Ascending aorta (tissue), 2 donors: ENCODE results near the gene SLC23A3. TPM values are rescaled to one million over a fixed set of nuclear protein-coding genes. Genes with fewer than 3 reads are reported as not detected.

Experiments
- DNase-seq, 2 donors: peaks; one replicate each; pipeline ENCODE4 v3.0.0-alpha.2; 2019; ENCODE audit warnings: low spot score in 2 of 2
- H3K27ac ChIP-seq, 2 donors: fragments of 200-600 bp; sonication (generic); one replicate each; pipeline ENCODE4 v1.5.1; 2016 to 2017; ENCODE audit warnings: mild to moderate bottlenecking in 1 of 2
- H3K27me3 ChIP-seq: fragments of 200-600 bp; sonication (generic); one replicate; pipeline ENCODE4 v1.5.1; 2017
- H3K36me3 ChIP-seq, 2 donors: fragments of 200-600 bp; sonication (generic); one replicate each; pipeline ENCODE4 v1.5.1; 2016
- H3K4me1 ChIP-seq, 2 donors: fragments of 200-600 bp; sonication (generic); one replicate each; pipeline ENCODE4 v1.5.1; 2016 to 2017; ENCODE audit warnings: mild to moderate bottlenecking in 1 of 2
- H3K4me3 ChIP-seq, 2 donors: fragments of 200-600 bp; sonication (generic); one replicate each; pipeline ENCODE4 v1.5.1; 2016 to 2017; ENCODE audit warnings: mild to moderate bottlenecking in 1 of 2
- H3K9me3 ChIP-seq, 2 donors: fragments of 200-600 bp; sonication (generic); one replicate each; pipeline ENCODE4 v1.5.1; 2016
- CTCF ChIP-seq, 3 experiments: fragments of 200-600 bp in 2 of 3; fragments of 450-650 bp in 1 of 3; sonication (generic) in 2 of 3; IDR thresholded peaks; one replicate each; pipeline ENCODE4 v1.5.1; 2016 to 2019; ENCODE audit warnings: antibody characterized with exemption in 3 of 3, mild to moderate bottlenecking in 1 of 3, moderate library complexity in 1 of 3
- intact Hi-C: fragments of 100-400 bp; cut with DNase I; formaldehyde crosslinking; loops from one replicate; pipeline ENCODE4 v1.15.1; 2023
- total RNA-seq: library from RNA; depleted of rRNA; stranded (reverse); fragments of >200 nt; gene quantifications from one replicate; pipeline ENCODE4 v1.1.0, GENCODE V29; 2016

Gene SLC23A3
- total RNA-seq, 1 donor from 2014 or later = 14.2 TPM

- peak; percentile 48 to 66 (median 62) for TF ChIP-seq CTCF (IDR thresholded peaks at IDR 0.05)
- Histone ChIP-seq H3K4me3 (no peak overlapping the region), H3K4me1 (peaks cover 0 to 20% of the 10 kb centered on the region in 2 donors), H3K9me3 (no peaks in the 10 kb centered on the region), H3K27me3 (no peaks in the 10 kb centered on the region), H3K36me3 (peaks cover 23 to 32% of the 10 kb centered on the region in 2 donors), H3K27ac (peak overlapping the region; percentile 58 to 69)
- intact Hi-C loops = loop anchor here (1.0 kb wide), 1 partner anchor 127 kb away; no protein-coding TSS in a partner anchor
- peak in 1 of 2 donors; percentile 81 for DNase-seq
Measured at GRCh38 chr2:219171231-219171651, 1.4 kb upstream of the SLC23A3 start.

DNA sequence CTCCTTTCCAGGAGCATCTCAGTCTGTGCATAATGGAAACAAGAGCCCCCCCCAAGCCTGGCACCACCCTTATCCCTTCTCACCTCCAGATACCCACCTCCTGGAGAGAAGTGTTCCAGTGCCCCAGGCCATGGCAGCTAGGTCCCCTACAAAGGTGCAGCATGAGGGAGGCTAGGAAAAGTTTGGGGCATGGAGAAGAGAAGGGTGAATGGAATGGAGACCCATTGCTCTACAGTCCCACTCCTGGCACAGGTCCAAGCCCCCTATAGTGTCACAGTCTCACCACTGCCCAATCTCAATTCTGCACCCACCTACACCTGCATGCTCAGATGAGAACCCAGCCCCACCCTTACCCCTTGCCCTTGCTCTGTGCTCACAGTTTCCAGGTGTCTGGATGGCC lies 897 bp downstream of the SLC23A3 start:
- Histone ChIP-seq H3K4me1 (peaks cover 0 to 9% of the 10 kb centered on the region in 2 donors), H3K9me3 (no peaks in the 10 kb centered on the region), H3K27me3 (no peaks in the 10 kb centered on the region), H3K36me3 (peaks cover 13 to 22% of the 10 kb centered on the region in 2 donors), H3K27ac (no peak overlapping the region), H3K4me3 (no peak overlapping the region)
- DNase-seq = no peak
- no peak for TF ChIP-seq CTCF (IDR thresholded peaks at IDR 0.05)
- intact Hi-C loops = no loop called here

DNA sequence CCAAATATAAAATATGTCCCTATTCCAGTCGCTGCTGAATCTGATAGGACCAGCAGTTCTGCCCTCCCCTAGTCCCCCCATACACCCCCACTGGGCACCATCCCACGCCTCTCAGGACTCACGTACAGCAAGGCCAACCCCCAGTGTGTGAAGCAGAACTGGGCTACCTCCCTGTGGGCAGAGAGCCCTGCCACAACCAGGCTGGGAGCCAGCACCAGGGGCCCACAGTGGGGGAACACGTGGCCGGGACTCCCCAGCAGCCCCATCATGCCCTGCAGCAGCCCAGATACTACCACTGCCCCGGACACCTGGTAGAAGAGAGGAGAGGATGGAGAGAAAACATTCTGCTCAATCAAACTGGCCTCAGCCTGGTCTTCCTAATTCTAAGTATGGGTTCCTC lies 1.3 kb downstream of the SLC23A3 start:
- Histone ChIP-seq H3K27ac (no peak overlapping the region), H3K9me3 (no peaks in the 10 kb centered on the region), H3K4me1 (peaks cover 0 to 9% of the 10 kb centered on the region in 2 donors), H3K27me3 (no peaks in the 10 kb centered on the region), H3K36me3 (peaks cover 11 to 18% of the 10 kb centered on the region in 2 donors), H3K4me3 (no peak overlapping the region)
- DNase-seq = no peak
- intact Hi-C loops = no loop called here
- no peak for TF ChIP-seq CTCF (IDR thresholded peaks at IDR 0.05)

DNA sequence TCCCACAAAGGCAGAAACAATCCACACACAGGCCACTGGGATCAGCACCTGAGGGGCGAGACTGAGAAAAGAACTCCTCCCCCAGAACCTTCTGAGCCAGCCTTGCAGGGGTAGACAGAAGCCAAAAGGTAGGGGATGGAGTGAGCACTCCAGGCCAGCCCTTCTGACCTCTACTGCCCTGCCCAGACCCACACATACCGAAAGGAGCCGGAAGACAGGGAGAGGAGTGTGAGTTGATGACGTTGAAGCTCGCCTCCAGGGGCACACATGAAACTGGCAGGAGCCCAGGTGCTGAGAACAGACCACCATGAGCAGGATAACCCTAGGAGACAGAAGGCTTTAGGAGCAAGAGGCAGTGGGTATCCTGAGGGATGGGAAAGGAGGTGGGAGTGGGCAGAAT lies 1.8 kb downstream of the SLC23A3 start:
- DNase-seq = no peak
- peaks cover 0 to 9% of the 10 kb centered on the region in 2 donors for H3K4me1 ChIP-seq
- no peak overlapping the region for H3K27ac ChIP-seq
- H3K9me3 ChIP-seq = no peaks in the 10 kb centered on the region
- TF ChIP-seq CTCF (IDR thresholded peaks at IDR 0.05) = no peak
- no peak overlapping the region for H3K4me3 ChIP-seq
- H3K27me3 ChIP-seq = no peaks in the 10 kb centered on the region
- intact Hi-C loops = no loop called here
- H3K36me3 ChIP-seq = peaks cover 8 to 13% of the 10 kb centered on the region in 2 donors

DNA sequence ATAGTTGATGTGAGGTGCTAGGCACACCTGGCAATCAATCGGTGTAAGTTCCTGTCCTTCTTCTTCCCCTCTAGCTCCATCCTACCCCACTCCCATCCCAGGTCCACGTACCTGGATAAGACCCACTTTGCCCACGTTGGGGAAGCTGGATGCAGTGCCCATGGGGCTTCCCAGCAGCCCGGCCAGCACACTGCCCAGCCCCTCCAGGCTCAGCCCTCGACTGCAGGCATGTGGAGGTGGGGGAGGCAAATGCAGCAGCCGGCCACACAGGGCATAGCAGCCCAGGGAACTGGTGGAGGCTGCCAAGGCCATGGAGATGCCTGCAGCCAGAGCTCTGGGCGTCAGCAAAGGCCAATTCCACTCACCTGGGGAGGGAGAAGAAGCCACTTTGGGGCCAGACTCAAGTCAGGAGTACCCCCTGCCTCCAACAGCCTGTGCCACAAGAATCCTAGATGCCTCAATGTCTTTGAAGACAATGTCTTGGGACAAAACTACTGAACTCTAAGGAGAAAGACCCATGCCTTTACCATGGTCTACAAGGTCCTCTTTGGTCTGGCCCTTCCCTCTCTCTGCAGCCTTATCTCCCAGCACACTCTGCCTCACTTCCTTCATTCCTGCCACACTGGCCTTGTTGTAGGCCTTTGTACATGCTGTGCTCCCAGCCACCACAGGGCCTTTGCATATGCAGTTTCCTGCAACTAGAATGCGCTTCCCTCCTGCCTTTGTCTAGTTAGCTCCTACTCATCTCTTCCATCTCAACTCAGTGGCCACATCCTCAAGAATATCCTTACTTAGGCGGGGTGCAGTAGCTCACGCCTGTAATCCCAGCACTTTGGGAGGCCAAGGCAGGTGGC lies 4.5 kb downstream of the SLC23A3 start:
- TF ChIP-seq CTCF (IDR thresholded peaks at IDR 0.05) = no peak
- Histone ChIP-seq H3K4me1 (peaks cover 0 to 4% of the 10 kb centered on the region in 2 donors), H3K4me3 (no peak overlapping the region), H3K36me3 (peaks cover 0 to 3% of the 10 kb centered on the region in 2 donors), H3K27me3 (no peaks in the 10 kb centered on the region), H3K9me3 (no peaks in the 10 kb centered on the region), H3K27ac (no peak overlapping the region)
- DNase-seq = no peak
- intact Hi-C loops = no loop called here
